Nephron progenitor cell (in vitro differentiated cells): ENCODE results near the gene EGR2.
"Not testable (repeated sequence)": the region's sequence is repeated elsewhere in the genome, so short reads cannot be mapped to it uniquely, and the experiment has no call there.

Experiments used
- DNase-seq: peaks from one replicate; pipeline ENCODE4 v3.0.0; 2021
- H3K27ac Mint-ChIP-seq: 2 replicates; pipeline ENCODE4 v1.8.0; 2021; ENCODE audit warnings: mild to moderate bottlenecking, moderate library complexity, mixed read lengths
- H3K27me3 Mint-ChIP-seq: 2 replicates; pipeline ENCODE4 v1.8.0; 2021; ENCODE audit warnings: mild to moderate bottlenecking, low read depth, mixed read lengths; ENCODE audit not compliant: poor library complexity
- H3K36me3 Mint-ChIP-seq: 2 replicates; pipeline ENCODE4 v1.8.0; 2021; ENCODE audit warnings: low read depth, mixed read lengths
- H3K4me1 Mint-ChIP-seq: 2 replicates; pipeline ENCODE4 v1.8.0; 2021; ENCODE audit warnings: mixed read lengths
- H3K4me3 Mint-ChIP-seq: 2 replicates; pipeline ENCODE4 v1.8.0; 2021; ENCODE audit warnings: mild to moderate bottlenecking, moderate library complexity, mixed read lengths
- H3K9me3 Mint-ChIP-seq: 2 replicates; pipeline ENCODE4 v1.8.0; 2021; ENCODE audit warnings: mild to moderate bottlenecking, moderate library complexity, mixed read lengths
- TF ChIP-seq, protein P1 (sequence below): fragments of 200-600 bp; sonication (generic); IDR thresholded peaks from 2 replicates; pipeline ENCODE4 v1.5.0; 2021; ENCODE audit warnings: antibody characterized with exemption

The EGR2 gene

DNA sequence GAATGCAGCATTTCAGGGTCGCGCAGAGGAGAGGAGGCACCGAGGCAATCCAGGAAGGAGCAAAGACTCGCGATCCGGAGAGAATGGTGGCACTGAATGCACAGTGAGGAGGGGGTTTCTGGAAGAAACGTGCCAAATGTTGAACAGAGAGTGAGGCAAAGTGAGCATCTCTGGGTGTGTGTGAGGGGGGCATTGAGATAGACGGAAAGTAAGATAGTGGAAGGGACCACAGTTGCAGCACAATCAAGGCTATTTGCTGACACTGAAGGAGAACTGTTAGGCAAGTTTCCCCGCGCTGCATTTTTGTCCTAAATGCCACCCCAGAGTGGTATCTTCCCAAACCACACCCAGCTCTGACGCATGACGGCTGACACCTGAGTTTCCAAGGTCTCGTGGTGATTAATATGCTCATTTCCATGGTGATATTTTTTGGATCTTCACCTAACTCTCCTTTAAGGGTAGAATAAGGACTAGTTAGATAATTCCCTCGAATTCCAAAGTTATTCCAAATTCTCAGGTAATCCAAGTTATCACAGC lies 26.1 kb downstream of the EGR2 start:
- Mint-ChIP-seq H3K36me3 (peaks cover 9% of the 10 kb centered on the region), H3K4me1 (peaks cover 6% of the 10 kb centered on the region), H3K27me3 (no peaks in the 10 kb centered on the region), H3K27ac (no peak overlapping the region), H3K4me3 (no peak overlapping the region), H3K9me3 (peaks cover 29% of the 10 kb centered on the region)
- TF ChIP-seq, protein P1, sequence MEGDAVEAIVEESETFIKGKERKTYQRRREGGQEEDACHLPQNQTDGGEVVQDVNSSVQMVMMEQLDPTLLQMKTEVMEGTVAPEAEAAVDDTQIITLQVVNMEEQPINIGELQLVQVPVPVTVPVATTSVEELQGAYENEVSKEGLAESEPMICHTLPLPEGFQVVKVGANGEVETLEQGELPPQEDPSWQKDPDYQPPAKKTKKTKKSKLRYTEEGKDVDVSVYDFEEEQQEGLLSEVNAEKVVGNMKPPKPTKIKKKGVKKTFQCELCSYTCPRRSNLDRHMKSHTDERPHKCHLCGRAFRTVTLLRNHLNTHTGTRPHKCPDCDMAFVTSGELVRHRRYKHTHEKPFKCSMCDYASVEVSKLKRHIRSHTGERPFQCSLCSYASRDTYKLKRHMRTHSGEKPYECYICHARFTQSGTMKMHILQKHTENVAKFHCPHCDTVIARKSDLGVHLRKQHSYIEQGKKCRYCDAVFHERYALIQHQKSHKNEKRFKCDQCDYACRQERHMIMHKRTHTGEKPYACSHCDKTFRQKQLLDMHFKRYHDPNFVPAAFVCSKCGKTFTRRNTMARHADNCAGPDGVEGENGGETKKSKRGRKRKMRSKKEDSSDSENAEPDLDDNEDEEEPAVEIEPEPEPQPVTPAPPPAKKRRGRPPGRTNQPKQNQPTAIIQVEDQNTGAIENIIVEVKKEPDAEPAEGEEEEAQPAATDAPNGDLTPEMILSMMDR, result no peak
- DNase-seq, result no peak

GRCh38 chr10:62788861-62789467 lies 27.2 kb downstream of the EGR2 start:
- no peak overlapping the region for H3K4me3 Mint-ChIP-seq
- H3K9me3 Mint-ChIP-seq, result peaks cover 41% of the 10 kb centered on the region
- H3K4me1 Mint-ChIP-seq, result no peaks in the 10 kb centered on the region
- no peak for DNase-seq
- TF ChIP-seq, protein P1, result no peak
- no peaks in the 10 kb centered on the region for H3K27me3 Mint-ChIP-seq
- no peak overlapping the region for H3K27ac Mint-ChIP-seq
- H3K36me3 Mint-ChIP-seq, result peaks cover 18% of the 10 kb centered on the region

DNA sequence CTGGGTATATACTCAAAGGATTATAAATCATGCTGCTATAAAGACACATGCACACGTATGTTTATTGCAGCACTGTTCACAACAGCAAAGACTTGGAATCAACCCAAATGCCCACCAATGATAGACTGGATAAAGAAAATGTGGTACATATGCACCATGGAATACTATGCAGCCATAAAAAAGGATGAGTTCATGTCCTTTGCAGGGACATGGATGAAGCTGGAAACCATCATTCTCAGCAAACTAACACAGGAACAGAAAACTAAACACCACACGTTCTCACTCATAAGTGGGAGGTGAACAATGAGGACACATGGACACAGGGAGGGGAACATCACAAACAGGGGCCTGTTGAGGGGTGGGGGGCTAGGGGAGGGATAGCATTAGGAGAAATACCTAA lies 27.9 kb downstream of the EGR2 start:
- H3K27ac Mint-ChIP-seq, DNase-seq, H3K4me3 Mint-ChIP-seq, H3K4me1 Mint-ChIP-seq, H3K27me3 Mint-ChIP-seq: not testable (repeated sequence)
- H3K9me3 Mint-ChIP-seq, result peaks cover 47% of the 10 kb centered on the region
- H3K36me3 Mint-ChIP-seq, result peaks cover 18% of the 10 kb centered on the region

DNA sequence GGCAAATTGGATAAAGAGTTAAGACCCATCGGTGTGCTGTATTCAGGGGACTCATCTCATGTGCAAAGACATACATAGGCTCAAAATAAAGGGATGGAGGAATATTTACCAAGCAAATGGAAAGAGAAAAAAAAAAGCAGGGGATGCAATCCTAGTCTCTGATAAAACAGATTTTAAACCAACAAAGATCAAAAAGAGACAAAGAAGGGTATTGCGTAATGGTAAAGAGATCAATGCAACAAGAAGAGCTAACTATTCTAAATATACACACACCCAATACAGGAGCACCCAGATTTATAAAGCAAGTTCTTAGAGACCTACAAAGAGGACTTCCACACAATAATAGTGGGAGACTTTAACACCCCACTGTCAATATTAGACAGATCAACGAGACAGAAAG lies 31.6 kb downstream of the EGR2 start:
- H3K4me1 Mint-ChIP-seq, DNase-seq, H3K4me3 Mint-ChIP-seq, H3K27me3 Mint-ChIP-seq, H3K27ac Mint-ChIP-seq: not testable (repeated sequence)
- Mint-ChIP-seq H3K9me3 (peaks cover 50% of the 10 kb centered on the region), H3K36me3 (peaks cover 18% of the 10 kb centered on the region)

DNA sequence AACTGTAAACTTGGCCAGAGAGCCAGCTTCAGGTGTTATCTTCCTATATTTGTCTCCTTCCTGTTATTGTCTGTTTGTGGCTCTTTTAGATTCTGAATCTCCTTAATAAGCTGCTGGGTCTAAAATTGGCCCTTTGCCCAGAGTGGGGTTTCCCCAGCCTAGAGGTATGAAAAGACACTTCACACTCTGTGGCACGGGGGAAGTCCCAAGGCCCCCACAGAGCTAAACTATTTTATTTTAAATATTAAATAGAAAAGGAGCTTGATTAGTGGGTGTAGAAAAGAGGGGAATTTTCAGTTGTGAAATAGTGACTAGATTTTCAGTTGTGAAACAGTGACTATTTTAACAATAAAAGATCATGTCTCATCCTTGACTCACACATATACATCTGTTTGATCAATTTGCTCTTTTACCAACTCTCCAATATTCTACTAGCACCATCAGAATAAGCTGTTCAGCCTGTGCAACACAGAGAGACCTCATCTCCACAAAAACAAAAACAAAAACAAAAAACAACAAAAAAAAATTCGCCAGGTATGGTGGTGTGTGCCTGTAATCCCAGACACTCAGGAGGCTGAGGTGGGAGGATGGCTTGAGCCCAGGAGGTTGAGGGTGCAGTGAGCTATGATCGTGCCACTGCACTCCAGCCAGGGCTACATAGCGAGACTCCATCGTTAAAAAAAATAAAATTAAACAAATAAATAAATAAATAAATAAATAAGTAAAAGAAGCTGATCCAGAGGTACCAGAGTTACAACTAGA lies 36.5 kb downstream of the EGR2 start:
- Mint-ChIP-seq H3K9me3 (peaks cover 17% of the 10 kb centered on the region), H3K4me1 (peaks cover 5% of the 10 kb centered on the region), H3K36me3 (peaks cover 5% of the 10 kb centered on the region), H3K4me3 (no peak overlapping the region), H3K27ac (no peak overlapping the region), H3K27me3 (peaks cover 3% of the 10 kb centered on the region)
- no peak for DNase-seq
- TF ChIP-seq, protein P1, result no peak

DNA sequence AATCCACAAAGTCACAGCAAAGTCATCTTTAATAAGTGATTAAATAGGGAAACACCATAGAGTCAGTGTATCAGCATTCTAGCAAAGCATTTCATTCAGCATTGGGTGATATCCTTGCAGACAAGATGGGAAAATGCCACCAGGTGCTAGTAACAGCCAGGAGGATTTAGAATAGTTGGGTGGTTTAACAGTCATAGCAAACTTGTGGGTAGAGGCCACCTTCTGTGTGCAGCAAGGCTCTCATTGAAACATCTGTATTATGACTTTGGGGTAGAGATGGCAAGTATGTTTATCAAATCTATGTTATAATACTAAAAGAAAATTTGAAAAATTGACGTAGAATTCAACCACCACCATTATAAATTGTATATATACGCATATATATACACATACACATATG lies 38.0 kb downstream of the EGR2 start:
- peaks cover 3% of the 10 kb centered on the region for H3K9me3 Mint-ChIP-seq
- H3K4me3 Mint-ChIP-seq, result no peak overlapping the region
- H3K36me3 Mint-ChIP-seq, result no peaks in the 10 kb centered on the region
- H3K27ac Mint-ChIP-seq, result no peak overlapping the region
- peaks cover 5% of the 10 kb centered on the region for H3K4me1 Mint-ChIP-seq
- TF ChIP-seq, protein P1, result no peak
- no peak for DNase-seq
- peaks cover 3% of the 10 kb centered on the region for H3K27me3 Mint-ChIP-seq
